Chondrocyte (in vitro differentiated cells): ENCODE data around the gene GALNT17. TPM values are rescaled to one million over a fixed set of nuclear protein-coding genes. Genes with fewer than 3 reads are reported as not detected.
A peak's percentile ranks its signal among the peaks of the same experiment; 100 is the strongest.
"Not testable (repeated sequence)": the region's sequence is repeated elsewhere in the genome, so short reads cannot be mapped to it uniquely, and the experiment has no call there.

ENCODE experiments used
- DNase-seq: peaks from one replicate; pipeline ENCODE4 v3.0.0; 2021; ENCODE audit warnings: mixed read lengths, low spot score
- H3K27ac Mint-ChIP-seq: one replicate; pipeline ENCODE4 v1.8.0; 2021; ENCODE audit warnings: mild to moderate bottlenecking, moderate library complexity, mixed read lengths; ENCODE audit not compliant: unreplicated experiment
- H3K27me3 Mint-ChIP-seq: 2 replicates; pipeline ENCODE4 v1.8.0; 2021; ENCODE audit warnings: low read depth, mixed read lengths
- H3K36me3 Mint-ChIP-seq: 2 replicates; pipeline ENCODE4 v1.8.0; 2021; ENCODE audit warnings: low read depth, mixed read lengths
- H3K4me1 Mint-ChIP-seq: 2 replicates; pipeline ENCODE4 v1.8.0; 2021; ENCODE audit warnings: low read depth, mild to moderate bottlenecking, mixed read lengths
- H3K4me3 Mint-ChIP-seq: one replicate; pipeline ENCODE4 v1.8.0; 2021; ENCODE audit warnings: mild to moderate bottlenecking, moderate library complexity, mixed read lengths; ENCODE audit not compliant: unreplicated experiment
- H3K9me3 Mint-ChIP-seq: 2 replicates; pipeline ENCODE4 v1.8.0; 2021; ENCODE audit warnings: low read depth, mixed read lengths
- total RNA-seq: library from RNA; stranded (reverse); gene quantifications from 3 replicates; pipeline ENCODE4 v1.2.1, GENCODE V29; 2021
- TF ChIP-seq, protein P1 (sequence below): fragments of 200-600 bp; sonication (generic); IDR thresholded peaks from 2 replicates; pipeline ENCODE4 v1.5.0; 2021; ENCODE audit warnings: antibody characterized with exemption, mild to moderate bottlenecking, moderate library complexity

Gene GALNT17
- total RNA-seq, 1 donor from 2014 or later, result 24.4 TPM

GRCh38 chr7:71625545-71625944 is 493.6 kb downstream of the GALNT17 start:
- no peak for DNase-seq
- Mint-ChIP-seq H3K36me3 (peaks cover 2% of the 10 kb centered on the region), H3K4me1 (peaks cover 31% of the 10 kb centered on the region), H3K9me3 (no peaks in the 10 kb centered on the region), H3K27ac (peak overlapping the region; percentile 87), H3K4me3 (no peak overlapping the region), H3K27me3 (no peaks in the 10 kb centered on the region)
- TF ChIP-seq, protein P1, sequence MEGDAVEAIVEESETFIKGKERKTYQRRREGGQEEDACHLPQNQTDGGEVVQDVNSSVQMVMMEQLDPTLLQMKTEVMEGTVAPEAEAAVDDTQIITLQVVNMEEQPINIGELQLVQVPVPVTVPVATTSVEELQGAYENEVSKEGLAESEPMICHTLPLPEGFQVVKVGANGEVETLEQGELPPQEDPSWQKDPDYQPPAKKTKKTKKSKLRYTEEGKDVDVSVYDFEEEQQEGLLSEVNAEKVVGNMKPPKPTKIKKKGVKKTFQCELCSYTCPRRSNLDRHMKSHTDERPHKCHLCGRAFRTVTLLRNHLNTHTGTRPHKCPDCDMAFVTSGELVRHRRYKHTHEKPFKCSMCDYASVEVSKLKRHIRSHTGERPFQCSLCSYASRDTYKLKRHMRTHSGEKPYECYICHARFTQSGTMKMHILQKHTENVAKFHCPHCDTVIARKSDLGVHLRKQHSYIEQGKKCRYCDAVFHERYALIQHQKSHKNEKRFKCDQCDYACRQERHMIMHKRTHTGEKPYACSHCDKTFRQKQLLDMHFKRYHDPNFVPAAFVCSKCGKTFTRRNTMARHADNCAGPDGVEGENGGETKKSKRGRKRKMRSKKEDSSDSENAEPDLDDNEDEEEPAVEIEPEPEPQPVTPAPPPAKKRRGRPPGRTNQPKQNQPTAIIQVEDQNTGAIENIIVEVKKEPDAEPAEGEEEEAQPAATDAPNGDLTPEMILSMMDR, result no peak

- DNase-seq, result no peak
- no peaks in the 10 kb centered on the region for H3K9me3 Mint-ChIP-seq
- TF ChIP-seq, protein P1, result no peak
- peaks cover 2% of the 10 kb centered on the region for H3K36me3 Mint-ChIP-seq
- H3K27ac Mint-ChIP-seq, result peak overlapping the region; percentile 87
- H3K4me3 Mint-ChIP-seq, result no peak overlapping the region
- no peaks in the 10 kb centered on the region for H3K27me3 Mint-ChIP-seq
- peaks cover 35% of the 10 kb centered on the region for H3K4me1 Mint-ChIP-seq
Measured at GRCh38 chr7:71626206-71626605, 494.3 kb downstream of the GALNT17 start.

GRCh38 chr7:71627651-71628050 is 495.7 kb downstream of the GALNT17 start:
- DNase-seq, result no peak
- H3K4me1 Mint-ChIP-seq, result peaks cover 46% of the 10 kb centered on the region
- no peaks in the 10 kb centered on the region for H3K9me3 Mint-ChIP-seq
- no peaks in the 10 kb centered on the region for H3K36me3 Mint-ChIP-seq
- H3K27me3 Mint-ChIP-seq, result no peaks in the 10 kb centered on the region
- H3K27ac Mint-ChIP-seq, result no peak overlapping the region
- TF ChIP-seq, protein P1, result no peak
- H3K4me3 Mint-ChIP-seq, result no peak overlapping the region

- H3K4me3 Mint-ChIP-seq, result no peak overlapping the region
- no peaks in the 10 kb centered on the region for H3K36me3 Mint-ChIP-seq
- DNase-seq, result no peak
- H3K9me3 Mint-ChIP-seq, result no peaks in the 10 kb centered on the region
- peak overlapping the region; percentile 58 for H3K27ac Mint-ChIP-seq
- TF ChIP-seq, protein P1, result no peak
- peaks cover 69% of the 10 kb centered on the region for H3K4me1 Mint-ChIP-seq
- no peaks in the 10 kb centered on the region for H3K27me3 Mint-ChIP-seq
Measured at GRCh38 chr7:71630516-71630915, 498.6 kb downstream of the GALNT17 start.

GRCh38 chr7:71633551-71634008 is 501.6 kb downstream of the GALNT17 start:
- no peak for DNase-seq
- Mint-ChIP-seq H3K4me3 (peak overlapping the region; percentile 23), H3K36me3 (no peaks in the 10 kb centered on the region), H3K27ac (peak overlapping the region; percentile 95), H3K9me3 (peaks cover 2% of the 10 kb centered on the region), H3K27me3 (no peaks in the 10 kb centered on the region), H3K4me1 (peaks cover 64% of the 10 kb centered on the region)
- TF ChIP-seq, protein P1, result peak; percentile 33

DNA sequence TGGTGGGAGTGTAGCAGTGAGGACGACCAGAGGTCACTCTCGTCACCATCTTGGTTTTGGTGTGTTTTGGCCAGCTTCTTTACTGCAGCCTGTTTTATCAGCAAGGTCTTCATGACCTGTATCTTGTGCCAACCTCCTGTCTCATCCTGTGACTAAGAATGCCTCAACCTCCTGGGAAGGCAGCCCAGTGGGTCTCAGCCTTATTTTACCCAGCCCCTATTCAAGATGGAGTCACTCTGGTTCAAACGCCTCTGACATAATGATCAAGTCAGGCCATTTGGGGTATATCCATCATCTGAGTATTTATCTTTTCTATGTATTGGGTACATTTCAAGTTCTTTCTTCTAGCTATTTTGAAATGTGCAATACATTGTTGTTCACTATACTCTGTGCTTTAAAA is 503.9 kb downstream of the GALNT17 start:
- not testable (repeated sequence) for DNase-seq, H3K27me3 Mint-ChIP-seq, H3K27ac Mint-ChIP-seq, H3K9me3 Mint-ChIP-seq, H3K4me3 Mint-ChIP-seq, H3K36me3 Mint-ChIP-seq
- peaks cover 57% of the 10 kb centered on the region for H3K4me1 Mint-ChIP-seq
